Activated gamma-delta T cell (primary cell): Measurements from ENCODE around the gene ZNF841.
"Not testable (repeated sequence)": the region's sequence is repeated elsewhere in the genome, so short reads cannot be mapped to it uniquely, and the experiment has no call there.

ENCODE experiments used
- DNase-seq: peaks from one replicate; lab custom pipeline; 2025; lab: John Stamatoyannopoulos, UW

The ZNF841 gene

GRCh38 chr19:52066258-52066863 is 29.2 kb downstream of the ZNF841 start:
- no peak for DNase-seq

- DNase-seq = no peak
Observed at GRCh38 chr19:52065399-52065798, 30.2 kb downstream of the ZNF841 start.

DNA sequence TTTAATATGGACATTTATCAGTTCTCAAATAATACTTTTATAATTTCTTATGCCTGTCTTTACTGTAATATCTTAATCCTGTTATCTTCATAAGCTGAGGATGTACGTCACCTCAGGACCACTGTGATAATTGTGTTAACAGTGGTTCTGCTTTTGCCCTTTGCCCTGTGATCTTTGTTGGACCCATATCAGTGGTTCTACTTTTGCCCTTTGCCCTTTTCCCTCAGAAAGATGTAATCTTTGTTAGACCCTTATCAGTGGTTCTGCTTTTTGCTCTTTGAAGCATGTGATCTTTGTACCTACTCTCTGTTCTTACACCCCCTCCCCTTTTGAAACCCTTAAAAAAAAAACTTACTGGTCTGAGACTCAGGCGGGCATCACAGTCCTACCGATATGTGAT is 39.1 kb downstream of the ZNF841 start:
- not testable (repeated sequence) for DNase-seq

GRCh38 chr19:52051736-52052135 is 43.8 kb downstream of the ZNF841 start:
- not testable (repeated sequence) for DNase-seq

- DNase-seq = peak; percentile 60
Observed at GRCh38 chr19:52048555-52049501, 46.7 kb downstream of the ZNF841 start, which contains the start of gene ZNF432. Gene ZNF432 (minus strand): TSS chr19:52048838. CDS start chr19:52046868, 1,970 bp downstream.

- no peak for DNase-seq
Observed at GRCh38 chr19:52039169-52039568, 56.4 kb downstream of the ZNF841 start.

- no peak for DNase-seq
Observed at GRCh38 chr19:52034051-52034728, 61.4 kb downstream of the ZNF841 start.

- no peak for DNase-seq
Observed at GRCh38 chr19:52028780-52029123, 66.8 kb downstream of the ZNF841 start.

DNA sequence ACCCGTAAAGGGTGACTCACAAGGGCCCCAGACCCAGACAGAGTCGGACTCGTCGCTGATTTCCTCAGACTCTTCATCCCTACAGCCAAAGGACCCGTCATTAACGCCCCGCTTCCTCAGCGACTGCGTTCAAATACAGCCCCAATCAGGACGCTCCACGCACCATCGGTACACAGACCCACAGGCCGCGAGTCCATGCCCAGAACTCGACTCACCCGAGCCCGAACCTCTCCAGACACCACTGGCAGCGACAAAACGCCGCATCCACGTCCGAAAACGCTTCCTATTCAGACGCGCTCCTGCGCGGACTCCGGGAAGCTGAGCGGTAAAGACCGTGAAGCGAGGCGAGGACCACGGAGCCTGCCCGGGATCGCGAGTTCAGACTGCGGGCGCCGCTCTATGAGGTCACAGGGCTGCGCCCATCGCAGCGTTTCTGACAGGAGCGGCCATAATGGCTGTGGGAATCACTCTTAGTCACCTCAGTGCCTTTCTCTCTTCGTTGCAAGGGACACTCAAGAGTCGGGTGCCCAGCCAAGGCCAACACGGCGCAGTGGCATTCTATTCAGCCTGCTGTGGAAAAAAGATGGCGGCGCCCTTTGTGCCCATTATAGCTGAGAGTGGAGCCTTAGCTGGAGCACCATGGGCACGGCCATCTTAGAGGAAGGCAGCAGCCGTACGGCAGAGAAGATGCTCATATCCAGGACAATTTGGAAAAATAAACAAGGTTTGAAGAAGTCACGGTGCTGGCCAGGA is 67.4 kb downstream of the ZNF841 start, which contains the start of gene ZNF614:
Gene ZNF614 (minus strand): TSS at position 353 of the 753 bp plus-strand sequence. CDS start 2,634 bp downstream, outside the sequence.
- peak; percentile 67 for DNase-seq

DNA sequence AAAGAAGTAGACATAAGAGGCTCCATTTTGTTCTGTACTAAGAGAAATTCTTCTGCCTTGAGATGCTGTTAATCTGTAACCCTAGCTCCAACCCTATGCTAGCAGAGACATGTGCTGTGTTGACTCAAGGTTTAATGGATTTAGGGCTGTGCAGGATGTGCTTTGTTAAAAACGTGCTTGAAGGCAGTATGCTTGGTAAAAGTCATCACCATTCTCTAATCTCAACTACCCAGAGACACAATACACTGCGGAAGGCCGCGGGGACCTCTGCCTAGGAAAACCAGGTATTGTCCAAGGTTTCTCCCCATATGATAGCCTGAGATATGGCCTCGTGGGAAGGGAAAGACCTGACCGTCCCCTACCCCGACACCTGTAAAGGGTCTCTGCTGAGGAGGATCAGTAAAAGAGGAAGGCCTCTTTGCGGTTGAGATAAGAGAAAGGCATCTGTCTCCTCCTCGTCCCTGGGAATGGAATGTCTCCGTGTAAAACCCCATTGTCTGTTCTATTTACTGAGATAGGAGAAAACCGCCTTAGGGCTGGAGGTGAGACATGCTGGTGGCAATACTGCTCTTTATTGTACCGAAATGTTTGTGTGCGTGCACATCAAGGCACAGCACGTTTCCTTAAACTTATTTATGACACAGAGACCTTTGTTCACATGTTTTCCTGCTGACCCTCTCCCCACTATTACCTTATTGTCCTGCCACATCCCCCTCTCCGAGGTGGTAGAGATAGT is 69.1 kb downstream of the ZNF841 start:
- DNase-seq = not testable (repeated sequence)

GRCh38 chr19:52024478-52024877 is 71.1 kb downstream of the ZNF841 start:
- not testable (repeated sequence) for DNase-seq

- DNase-seq = no peak
Observed at GRCh38 chr19:52022193-52022592, 73.4 kb downstream of the ZNF841 start.

DNA sequence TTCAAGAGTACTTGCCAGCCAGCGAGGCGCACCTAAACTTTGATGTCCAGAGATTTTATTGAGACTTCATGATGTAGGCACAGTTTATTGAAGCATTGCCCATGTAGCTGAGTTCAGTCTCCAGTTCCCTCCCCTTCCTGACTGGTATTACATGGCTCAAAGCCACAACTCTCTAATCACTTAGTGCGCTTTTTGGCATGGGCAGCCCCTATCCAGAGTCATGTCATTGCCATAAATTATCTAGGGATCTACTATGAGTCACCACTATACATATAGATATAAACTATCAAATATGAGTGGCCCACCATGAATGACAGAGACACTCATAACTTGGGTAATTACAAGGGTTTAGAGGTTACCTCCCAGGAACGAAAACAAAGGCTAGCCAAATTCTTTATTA is 75.1 kb downstream of the ZNF841 start:
- no peak for DNase-seq
